Progenitor cell of endocrine pancreas (in vitro differentiated cells): ENCODE results near the gene GFRA1. TPM values are rescaled to one million over a fixed set of nuclear protein-coding genes. Genes with fewer than 3 reads are reported as not detected.

Experiments
- DNase-seq: peaks from one replicate; pipeline ENCODE4 v3.0.0; 2021; ENCODE audit warnings: low spot score; ENCODE audit not compliant: unreplicated experiment
- H3K27ac Mint-ChIP-seq: 2 replicates; pipeline ENCODE4 v1.8.0; 2021; ENCODE audit warnings: mild to moderate bottlenecking, moderate library complexity, mixed read lengths
- H3K27me3 Mint-ChIP-seq: 2 replicates; pipeline ENCODE4 v1.8.0; 2021; ENCODE audit warnings: mixed read lengths
- H3K36me3 Mint-ChIP-seq: 2 replicates; pipeline ENCODE4 v1.8.0; 2022; ENCODE audit warnings: mixed read lengths; ENCODE audit not compliant: insufficient read depth
- H3K4me1 Mint-ChIP-seq: 2 replicates; pipeline ENCODE4 v1.8.0; 2021; ENCODE audit warnings: low read depth, mixed read lengths
- H3K4me3 Mint-ChIP-seq: 2 replicates; pipeline ENCODE4 v1.8.0; 2021; ENCODE audit warnings: low read depth, mild to moderate bottlenecking, moderate library complexity, mixed read lengths
- H3K9me3 Mint-ChIP-seq: 2 replicates; pipeline ENCODE4 v1.8.0; 2021; ENCODE audit warnings: low read depth, mixed read lengths
- total RNA-seq: library from RNA; stranded (reverse); gene quantifications from 2 replicates; pipeline ENCODE4 v1.2.1, GENCODE V29; 2021
- TF ChIP-seq, protein P1 (sequence below): fragments of 200-600 bp; sonication (generic); IDR thresholded peaks from one replicate; pipeline ENCODE4 v1.5.0; 2021; ENCODE audit warnings: antibody characterized with exemption, mild to moderate bottlenecking; ENCODE audit not compliant: unreplicated experiment

GFRA1 gene
- total RNA-seq, 1 donor from 2014 or later: 8.7 TPM

DNA sequence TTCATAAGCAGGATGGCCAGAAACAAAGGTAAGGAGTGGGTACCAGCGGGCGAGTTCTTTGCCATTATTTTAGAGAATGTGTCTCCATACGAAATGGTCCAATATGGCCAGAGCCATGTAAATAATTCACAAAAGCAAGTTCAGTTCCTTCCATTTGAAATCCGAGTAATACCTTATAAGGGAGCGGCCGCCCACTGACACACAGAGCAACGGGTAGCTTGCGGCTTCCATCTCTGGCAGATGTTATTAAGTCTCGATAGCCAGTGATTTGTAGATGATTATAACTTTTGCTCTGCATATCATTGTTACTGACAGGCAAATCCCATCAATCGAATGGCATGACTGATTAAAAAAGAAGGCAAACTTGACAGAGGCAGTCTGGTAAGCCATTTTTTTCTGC lies 63.2 kb downstream of the GFRA1 start:
- no peak overlapping the region for H3K4me3 Mint-ChIP-seq
- H3K27me3 Mint-ChIP-seq: no peaks in the 10 kb centered on the region
- peaks cover 7% of the 10 kb centered on the region for H3K4me1 Mint-ChIP-seq
- no peak overlapping the region for H3K27ac Mint-ChIP-seq
- H3K36me3 Mint-ChIP-seq: no peaks in the 10 kb centered on the region
- TF ChIP-seq, protein P1, sequence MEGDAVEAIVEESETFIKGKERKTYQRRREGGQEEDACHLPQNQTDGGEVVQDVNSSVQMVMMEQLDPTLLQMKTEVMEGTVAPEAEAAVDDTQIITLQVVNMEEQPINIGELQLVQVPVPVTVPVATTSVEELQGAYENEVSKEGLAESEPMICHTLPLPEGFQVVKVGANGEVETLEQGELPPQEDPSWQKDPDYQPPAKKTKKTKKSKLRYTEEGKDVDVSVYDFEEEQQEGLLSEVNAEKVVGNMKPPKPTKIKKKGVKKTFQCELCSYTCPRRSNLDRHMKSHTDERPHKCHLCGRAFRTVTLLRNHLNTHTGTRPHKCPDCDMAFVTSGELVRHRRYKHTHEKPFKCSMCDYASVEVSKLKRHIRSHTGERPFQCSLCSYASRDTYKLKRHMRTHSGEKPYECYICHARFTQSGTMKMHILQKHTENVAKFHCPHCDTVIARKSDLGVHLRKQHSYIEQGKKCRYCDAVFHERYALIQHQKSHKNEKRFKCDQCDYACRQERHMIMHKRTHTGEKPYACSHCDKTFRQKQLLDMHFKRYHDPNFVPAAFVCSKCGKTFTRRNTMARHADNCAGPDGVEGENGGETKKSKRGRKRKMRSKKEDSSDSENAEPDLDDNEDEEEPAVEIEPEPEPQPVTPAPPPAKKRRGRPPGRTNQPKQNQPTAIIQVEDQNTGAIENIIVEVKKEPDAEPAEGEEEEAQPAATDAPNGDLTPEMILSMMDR: no peak
- no peak for DNase-seq
- H3K9me3 Mint-ChIP-seq: no peaks in the 10 kb centered on the region

GRCh38 chr10:116208956-116209567 lies 63.9 kb downstream of the GFRA1 start:
- TF ChIP-seq, protein P1: no peak
- no peaks in the 10 kb centered on the region for H3K27me3 Mint-ChIP-seq
- no peaks in the 10 kb centered on the region for H3K9me3 Mint-ChIP-seq
- no peak for DNase-seq
- H3K27ac Mint-ChIP-seq: peak overlapping the region; percentile 40
- H3K4me1 Mint-ChIP-seq: peaks cover 7% of the 10 kb centered on the region
- no peaks in the 10 kb centered on the region for H3K36me3 Mint-ChIP-seq
- H3K4me3 Mint-ChIP-seq: no peak overlapping the region

- peaks cover 7% of the 10 kb centered on the region for H3K4me1 Mint-ChIP-seq
Measured at GRCh38 chr10:116207690-116208089, 65.3 kb downstream of the GFRA1 start.

DNA sequence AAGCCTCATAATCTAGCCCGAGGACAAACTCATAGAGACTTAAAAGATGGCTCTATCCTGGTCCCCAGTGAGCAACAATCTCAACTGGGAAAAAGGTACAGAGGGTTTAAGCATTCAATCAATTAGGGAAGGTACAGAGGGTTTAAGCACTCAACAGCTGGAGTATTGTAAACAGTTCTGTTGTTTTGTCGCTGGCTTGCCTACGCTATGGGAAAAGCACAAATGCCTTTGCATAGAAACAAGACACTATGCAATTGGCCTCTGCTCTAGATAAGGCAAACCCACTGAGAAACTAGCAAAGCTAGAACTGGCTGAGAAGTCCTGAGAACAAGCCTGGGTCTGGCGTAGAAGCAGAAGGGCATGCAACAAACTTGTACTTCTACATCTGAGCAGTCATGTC lies 69.3 kb downstream of the GFRA1 start:
- Mint-ChIP-seq H3K27ac (no peak overlapping the region), H3K4me3 (no peak overlapping the region), H3K27me3 (no peaks in the 10 kb centered on the region), H3K4me1 (peaks cover 9% of the 10 kb centered on the region), H3K9me3 (no peaks in the 10 kb centered on the region), H3K36me3 (no peaks in the 10 kb centered on the region)
- TF ChIP-seq, protein P1: no peak
- DNase-seq: no peak

More at GRCh38 chr10:116207690-116208089, 65.3 kb downstream of the GFRA1 start:
- Mint-ChIP-seq H3K27me3 (no peaks in the 10 kb centered on the region), H3K36me3 (no peaks in the 10 kb centered on the region), H3K27ac (no peak overlapping the region), H3K9me3 (no peaks in the 10 kb centered on the region), H3K4me3 (no peak overlapping the region)
- no peak for DNase-seq
- TF ChIP-seq, protein P1: no peak

DNA sequence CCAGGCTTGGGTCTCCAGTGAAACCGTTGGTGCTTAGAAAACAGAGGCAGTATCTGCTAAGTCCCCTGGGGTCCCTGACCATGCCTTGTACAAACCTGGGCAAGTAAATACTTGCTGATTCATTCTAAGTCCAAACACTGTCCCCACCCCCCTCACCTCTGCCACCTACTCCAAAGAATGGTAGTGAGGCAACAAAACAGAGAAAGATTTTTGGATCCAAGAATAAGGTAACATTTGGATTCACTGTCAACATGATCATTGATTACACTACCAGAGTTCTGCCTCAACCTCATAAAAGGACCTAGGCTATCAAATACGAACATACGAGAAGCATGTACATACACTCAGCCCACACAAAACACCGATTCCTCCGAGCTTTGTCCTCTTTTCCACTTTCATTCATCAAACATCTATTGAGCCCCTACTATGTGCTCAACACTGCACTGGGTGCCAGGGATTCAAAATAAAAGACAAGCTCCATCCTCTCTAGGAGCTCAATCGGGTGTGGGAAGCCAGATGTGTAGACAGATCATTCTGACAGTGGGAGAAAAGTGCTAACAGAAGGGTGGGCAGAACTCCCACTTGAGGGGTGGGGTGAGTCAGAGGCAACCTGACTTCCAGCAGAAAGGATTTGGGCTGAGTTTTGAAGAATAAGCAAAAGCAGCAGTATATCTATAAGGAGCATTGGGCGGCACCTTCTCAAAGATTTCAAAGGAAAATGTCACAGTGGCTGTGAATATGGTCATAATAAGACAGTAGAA lies 71.2 kb downstream of the GFRA1 start:
- TF ChIP-seq, protein P1: no peak
- Mint-ChIP-seq H3K4me3 (no peak overlapping the region), H3K27me3 (no peaks in the 10 kb centered on the region), H3K27ac (no peak overlapping the region), H3K9me3 (no peaks in the 10 kb centered on the region), H3K36me3 (no peaks in the 10 kb centered on the region), H3K4me1 (peaks cover 8% of the 10 kb centered on the region)
- DNase-seq: no peak
